Astrocyte of the spinal cord (primary cell): ENCODE measurements around the gene GNA12.
"Not testable (repeated sequence)": the region's sequence is repeated elsewhere in the genome, so short reads cannot be mapped to it uniquely, and the experiment has no call there.

Experiments used
- DNase-seq: peaks from one replicate; pipeline ENCODE4 v3.0.0; 2011; ENCODE audit warnings: low read depth, low spot score
- H3K4me3 ChIP-seq: 2 replicates; pipeline ENCODE4 v1.5.1; 2011; ENCODE audit warnings: low read depth, mild to moderate bottlenecking, low read length, moderate library complexity
- CTCF ChIP-seq: IDR thresholded peaks from 2 replicates; pipeline ENCODE4 v1.5.1; 2012; ENCODE audit warnings: low read depth, mild to moderate bottlenecking, low read length, inconsistent platforms
- in situ Hi-C: cut with HindIII; loops from 2 replicates; pipeline ENCODE4 v1.10.0; 2017; ENCODE audit warnings: low sequenced_read_pairs

Gene GNA12

DNA sequence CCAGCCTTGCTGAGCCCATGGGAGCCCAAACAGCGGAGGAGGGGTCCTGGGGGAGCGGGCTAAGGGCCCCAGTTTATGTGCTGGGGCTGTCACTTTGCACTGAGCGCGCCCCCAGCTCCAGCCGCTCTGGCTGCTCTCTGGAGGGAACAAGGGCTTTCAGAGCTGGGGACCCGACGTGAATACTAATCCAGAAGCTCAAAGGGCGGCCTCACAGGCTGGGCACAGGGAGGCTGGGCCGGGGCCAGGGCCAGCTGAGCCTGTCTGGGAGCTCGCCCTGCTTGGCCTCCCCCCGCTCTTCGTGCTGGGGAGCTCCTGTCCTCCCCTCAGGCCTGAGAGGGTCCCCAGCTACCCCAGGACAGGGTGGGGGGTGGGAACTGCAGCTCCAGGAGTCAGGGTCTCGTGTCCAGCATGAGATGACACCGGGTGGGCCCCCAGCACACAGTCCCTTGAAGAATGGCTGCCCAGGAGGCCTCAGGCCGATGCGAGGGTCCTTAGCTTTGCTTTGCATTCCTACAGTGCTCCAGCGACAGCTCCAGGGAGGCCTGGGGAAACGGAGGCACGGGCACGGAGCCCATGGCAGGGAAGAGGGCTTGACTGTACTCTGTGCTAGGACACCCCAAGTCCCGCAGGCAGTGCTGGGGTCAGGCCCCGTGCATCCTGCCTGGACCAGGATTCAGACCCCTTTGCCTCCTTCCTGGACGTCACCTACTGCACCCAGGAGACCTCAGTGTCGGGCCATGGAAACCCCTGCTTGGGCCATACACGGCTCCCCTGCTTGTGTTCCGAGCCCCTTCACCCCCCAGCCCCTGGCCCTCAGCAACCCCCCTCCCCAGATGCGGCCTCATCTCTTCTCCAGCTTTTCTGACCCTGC lies 161.9 kb downstream of the GNA12 start:
- no peak for DNase-seq
- TF ChIP-seq CTCF: no peak
- in situ Hi-C loops: no loop called here
- no peak overlapping the region for H3K4me3 ChIP-seq

GRCh38 chr7:2680792-2681490 lies 163.2 kb downstream of the GNA12 start:
- TF ChIP-seq CTCF: peak; percentile 80
- H3K4me3 ChIP-seq: no peak overlapping the region
- DNase-seq: peak; percentile 44
- in situ Hi-C loops: no loop called here

GRCh38 chr7:2680256-2680655 lies 163.9 kb downstream of the GNA12 start:
- DNase-seq: no peak
- no peak for TF ChIP-seq CTCF
- in situ Hi-C loops: no loop called here
- no peak overlapping the region for H3K4me3 ChIP-seq

- H3K4me3 ChIP-seq, in situ Hi-C loops, DNase-seq: not testable (repeated sequence)
Observed at GRCh38 chr7:2679135-2680127, 164.7 kb downstream of the GNA12 start.

- DNase-seq, H3K4me3 ChIP-seq, in situ Hi-C loops: not testable (repeated sequence)
Observed at GRCh38 chr7:2678454-2678853, 165.7 kb downstream of the GNA12 start.
